ENCODE results near the gene NFIX. TPM values are rescaled to one million over a fixed set of nuclear protein-coding genes. Genes with fewer than 3 reads are reported as not detected.

Gene NFIX
- total and polyA plus RNA-seq, 9 of the 15 experiments (the other 6 are each of a cell fraction or from before 2014, with no cell fraction given): 0.28 to 26.8 (median 5.4) TPM

- TF ChIP-seq RBM25 (IDR thresholded peaks at IDR 0.05; ENCODE audit: low read depth, low read length, severe bottlenecking): no peak
- TF ChIP-seq CREM (IDR thresholded peaks at IDR 0.05; ENCODE audit: low read depth): no peak
- no peak for TF ChIP-seq XRCC3 (IDR thresholded peaks at IDR 0.05)
- TF ChIP-seq BRD9 (IDR thresholded peaks at IDR 0.05; ENCODE audit: low read depth, partially characterized antibody): no peak
- no peak for TF ChIP-seq ZNF277 (CRISPR knock-in tag; IDR thresholded peaks at IDR 0.05; ENCODE audit: borderline replicate concordance)
- no peak for TF ChIP-seq MYC (IDR thresholded peaks at IDR 0.05; ENCODE audit: low read depth, low read length)
- TF ChIP-seq MYC (CRISPR knock-in tag; IDR thresholded peaks at IDR 0.05; ENCODE audit: borderline replicate concordance, low read depth): no peak
- no peak for TF ChIP-seq POLR2B (IDR thresholded peaks at IDR 0.05; ENCODE audit: low read depth, partially characterized antibody)
- TF ChIP-seq, protein P1, sequence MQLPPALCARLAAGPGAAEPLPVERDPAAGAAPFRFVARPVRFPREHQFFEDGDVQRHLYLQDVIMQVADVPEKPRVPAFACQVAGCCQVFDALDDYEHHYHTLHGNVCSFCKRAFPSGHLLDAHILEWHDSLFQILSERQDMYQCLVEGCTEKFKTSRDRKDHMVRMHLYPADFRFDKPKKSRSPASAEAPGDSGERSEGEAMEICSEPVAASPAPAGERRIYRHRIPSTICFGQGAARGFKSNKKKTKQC (CRISPR knock-in tag; IDR thresholded peaks at IDR 0.05): no peak
- peak; percentile 42; the same call in 1 of the 2 replicates for TF ChIP-seq SMARCA4 (IDR thresholded peaks at IDR 0.05)
- peak; percentile 52; the same call in 1 of the 2 replicates for TF ChIP-seq ARID1B (IDR thresholded peaks at IDR 0.05)
- TF ChIP-seq ZNF76 (CRISPR knock-in tag; IDR thresholded peaks at IDR 0.05; ENCODE audit: borderline replicate concordance): no peak
- no peak for TF ChIP-seq NR4A1 (CRISPR knock-in tag; IDR thresholded peaks at IDR 0.05)
- no peak for TF ChIP-seq NR4A1 (tag; IDR thresholded peaks at IDR 0.05)
- TF ChIP-seq NR2C2 (CRISPR knock-in tag; IDR thresholded peaks at IDR 0.05): no peak
- TF ChIP-seq NR2C2 (tag; IDR thresholded peaks at IDR 0.05): peak; percentile 40; the same call in 1 of the 2 replicates
- no peak for TF ChIP-seq PKNOX1 (IDR thresholded peaks at IDR 0.05)
- no peak for TF ChIP-seq TCF3 (CRISPR knock-in tag; IDR thresholded peaks at IDR 0.05)
- no peak for TF ChIP-seq MTA3 (IDR thresholded peaks at IDR 0.05; ENCODE audit: borderline replicate concordance)
- TF ChIP-seq ZBED1 (IDR thresholded peaks at IDR 0.05): no peak
- TF ChIP-seq ZNF57 (CRISPR knock-in tag; IDR thresholded peaks at IDR 0.05): no peak
- TF ChIP-seq POLR2G (IDR thresholded peaks at IDR 0.05; ENCODE audit: low read depth, low read length): no peak
- no peak for TF ChIP-seq TCF7L2 (IDR thresholded peaks at IDR 0.05; ENCODE audit: low read depth, low read length)
- TF ChIP-seq SRSF9 (IDR thresholded peaks at IDR 0.05; ENCODE audit: borderline replicate concordance, low read depth, low read length): no peak
- TF ChIP-seq YY1 (IDR thresholded peaks at IDR 0.05; ENCODE audit: borderline replicate concordance in 1 of 3, control insufficient read depth in 1 of 3, extremely low read depth in 1 of 3, insufficient read depth in 3 of 3, insufficient read length in 1 of 3, insufficient replicate concordance in 2 of 3, low read depth in 1 of 3, low read length in 2 of 3): no peak
- TF ChIP-seq HMG20A (CRISPR knock-in tag; conservative IDR thresholded peaks at IDR 0.05): no peak
- no peak for TF ChIP-seq RBFOX2 (IDR thresholded peaks at IDR 0.05; ENCODE audit: low read depth, low read length)
- no peak for TF ChIP-seq MAFK (IDR thresholded peaks at IDR 0.05; ENCODE audit: low read length)
Observed at GRCh38 chr19:13146763-13147563, 151.7 kb downstream of the NFIX start (continued).
